SK-N-MC (cell line): Measurements from ENCODE around the gene CCNQ.

Experiments
- EZH2 ChIP-seq: fragments of 200-600 bp; sonication (generic); IDR thresholded peaks from one replicate; pipeline ENCODE4 v1.6.1; 2017; ENCODE audit warnings: antibody characterized with exemption
- FOXP2 ChIP-seq: optimal IDR thresholded peaks from 2 replicates; pipeline ENCODE3; 2011; ENCODE audit warnings: mild to moderate bottlenecking, moderate library complexity; ENCODE audit not compliant: insufficient read depth; ENCODE audit errors: extremely low read length, control extremely low read depth
- POLR2AphosphoS5 ChIP-seq: IDR thresholded peaks from 2 replicates; pipeline ENCODE4 v1.6.1; 2012; ENCODE audit warnings: mild to moderate bottlenecking, low read depth, low read length, borderline replicate concordance

GRCh38 chrX:153544727-153545126 lies 54.2 kb downstream of the CCNQ start:
- TF ChIP-seq EZH2 (no peak), POLR2AphosphoS5 (no peak), FOXP2 (no peak)
